KMS-11 (cell line): Measurements from ENCODE around the gene SERPINA10.

Experiments used
- H2AFZ ChIP-seq: fragments of 200-600 bp; sonication (generic); 2 replicates; pipeline ENCODE4 v1.6.1; 2016; ENCODE audit warnings: antibody characterized with exemption, mixed run types, low read depth
- H3K27ac ChIP-seq: fragments of 200-600 bp; sonication (generic); 2 replicates; pipeline ENCODE4 v1.6.1; 2016; ENCODE audit warnings: mild to moderate bottlenecking, mixed run types
- H3K27me3 ChIP-seq: fragments of 200-600 bp; sonication (generic); 2 replicates; pipeline ENCODE4 v1.6.1; 2017; ENCODE audit warnings: mild to moderate bottlenecking, low read depth, mixed run types, moderate library complexity; ENCODE audit not compliant: insufficient read depth
- H3K36me3 ChIP-seq: fragments of 200-600 bp; sonication (generic); 2 replicates; pipeline ENCODE4 v1.6.1; 2017; ENCODE audit warnings: mild to moderate bottlenecking, mixed run types; ENCODE audit not compliant: insufficient read depth
- H3K4me1 ChIP-seq: fragments of 200-600 bp; sonication (generic); 2 replicates; pipeline ENCODE4 v1.6.1; 2016; ENCODE audit warnings: mild to moderate bottlenecking, low read depth, mixed run types; ENCODE audit not compliant: poor library complexity, severe bottlenecking
- H3K4me2 ChIP-seq: fragments of 200-600 bp; sonication (generic); 2 replicates; pipeline ENCODE4 v1.7.0; 2016; ENCODE audit warnings: mild to moderate bottlenecking, mixed run types
- H3K4me3 ChIP-seq: fragments of 200-600 bp; sonication (generic); IDR thresholded peaks from 2 replicates; pipeline ENCODE4 v1.6.1; 2017; ENCODE audit warnings: low read depth, low read length, mixed read lengths; ENCODE audit not compliant: insufficient read depth
- H3K79me2 ChIP-seq: fragments of 200-600 bp; sonication (generic); 2 replicates; pipeline ENCODE4 v1.6.1; 2016; ENCODE audit warnings: low read depth, mixed run types; ENCODE audit not compliant: insufficient read depth
- H3K9ac ChIP-seq: fragments of 200-600 bp; sonication (generic); 2 replicates; pipeline ENCODE4 v1.6.1; 2016; ENCODE audit warnings: mild to moderate bottlenecking, mixed run types
- H4K20me1 ChIP-seq: fragments of 200-600 bp; sonication (generic); 2 replicates; pipeline ENCODE4 v1.6.1; 2016; ENCODE audit warnings: mild to moderate bottlenecking, mixed run types; ENCODE audit not compliant: insufficient read depth
- CTCF ChIP-seq: fragments of 200-600 bp; sonication (generic); conservative IDR thresholded peaks from 2 replicates; pipeline ENCODE4 v1.6.1; 2017; ENCODE audit warnings: low read depth, mild to moderate bottlenecking, antibody characterized with exemption, low read length, moderate library complexity, mixed read lengths

SERPINA10 gene

GRCh38 chr14:94292526-94292871 is 569 bp downstream of the SERPINA10 start:
- TF ChIP-seq CTCF = no peak
- no peak overlapping the region for H3K4me3 ChIP-seq
- no peaks in the 10 kb centered on the region for H3K4me1 ChIP-seq
- no peaks in the 10 kb centered on the region for H3K36me3 ChIP-seq
- H4K20me1 ChIP-seq = no peaks in the 10 kb centered on the region
- no peaks in the 10 kb centered on the region for H3K27me3 ChIP-seq
- H3K4me2 ChIP-seq = no peak overlapping the region
- no peak overlapping the region for H3K9ac ChIP-seq
- H3K27ac ChIP-seq = no peak overlapping the region
- H3K79me2 ChIP-seq = no peaks in the 10 kb centered on the region
- H2AFZ ChIP-seq = no peak overlapping the region

GRCh38 chr14:94291906-94292525 is 1.1 kb downstream of the SERPINA10 start:
- Histone ChIP-seq H3K27me3 (no peaks in the 10 kb centered on the region), H4K20me1 (no peaks in the 10 kb centered on the region), H3K36me3 (no peaks in the 10 kb centered on the region), H3K4me2 (no peak overlapping the region), H3K9ac (no peak overlapping the region), H3K27ac (no peak overlapping the region), H3K4me1 (no peaks in the 10 kb centered on the region), H3K79me2 (no peaks in the 10 kb centered on the region), H3K4me3 (no peak overlapping the region), H2AFZ (no peak overlapping the region)
- TF ChIP-seq CTCF = no peak

DNA sequence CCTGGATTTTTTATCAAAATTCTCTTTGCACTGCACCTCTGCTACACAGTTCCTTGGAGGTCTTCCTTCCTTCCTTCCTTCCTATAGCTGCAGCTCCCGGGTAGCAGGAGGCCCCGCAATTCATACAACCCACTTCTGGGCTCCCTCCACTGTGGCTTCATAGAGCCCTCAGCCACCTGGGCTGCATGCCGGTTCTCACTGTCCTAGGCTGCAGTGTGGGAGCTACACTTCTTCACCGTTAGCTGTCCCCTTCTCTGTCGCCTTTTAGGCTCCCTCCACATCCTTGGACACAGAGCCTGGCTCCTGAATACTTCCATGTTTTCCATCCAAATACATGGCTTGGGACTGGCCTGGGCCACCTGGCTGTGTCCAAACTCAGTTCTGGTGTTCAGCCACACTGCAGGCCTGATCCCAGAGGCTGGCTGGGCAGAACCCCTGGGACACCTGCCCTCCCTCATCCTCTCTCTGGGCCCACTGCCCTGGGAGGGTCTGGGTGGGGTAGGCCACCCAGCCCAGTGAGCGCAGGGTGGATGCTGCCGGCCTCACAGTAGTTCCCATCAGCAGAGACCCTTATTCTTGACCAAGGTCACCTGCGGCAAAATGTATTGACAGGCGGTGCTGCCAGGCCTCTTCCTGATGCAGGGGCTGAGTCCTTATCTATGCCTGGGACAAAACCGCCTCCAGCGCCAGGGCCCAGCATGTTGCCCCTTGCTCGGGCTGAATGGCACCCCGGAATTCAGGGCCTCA is 1.7 kb downstream of the SERPINA10 start:
- Histone ChIP-seq H2AFZ (no peak overlapping the region), H4K20me1 (no peaks in the 10 kb centered on the region), H3K36me3 (no peaks in the 10 kb centered on the region), H3K27ac (no peak overlapping the region), H3K27me3 (no peaks in the 10 kb centered on the region), H3K4me1 (no peaks in the 10 kb centered on the region), H3K9ac (no peak overlapping the region), H3K4me3 (no peak overlapping the region), H3K79me2 (no peaks in the 10 kb centered on the region), H3K4me2 (no peak overlapping the region)
- no peak for TF ChIP-seq CTCF

GRCh38 chr14:94290197-94290596 is 2.9 kb downstream of the SERPINA10 start:
- TF ChIP-seq CTCF = no peak
- H3K27ac ChIP-seq = no peak overlapping the region
- no peaks in the 10 kb centered on the region for H3K4me1 ChIP-seq
- no peaks in the 10 kb centered on the region for H4K20me1 ChIP-seq
- no peaks in the 10 kb centered on the region for H3K27me3 ChIP-seq
- H3K36me3 ChIP-seq = no peaks in the 10 kb centered on the region
- H2AFZ ChIP-seq = no peak overlapping the region
- no peaks in the 10 kb centered on the region for H3K79me2 ChIP-seq
- no peak overlapping the region for H3K4me2 ChIP-seq
- no peak overlapping the region for H3K9ac ChIP-seq
- H3K4me3 ChIP-seq = no peak overlapping the region
